ENCODE data around the gene RFC2.

- no peak for TF ChIP-seq CTCF (IDR thresholded peaks at IDR 0.05)
- no peak for TF ChIP-seq EZH2 (IDR thresholded peaks at IDR 0.05)
Measured at GRCh38 chr7:74191231-74191630, 63.0 kb downstream of the RFC2 start.
